ENCODE results near the gene CALML6.
"Not testable (repeated sequence)": the region's sequence is repeated elsewhere in the genome, so short reads cannot be mapped to it uniquely, and the experiment has no call there.

Gene CALML6

GRCh38 chr1:1926886-1927660 is 12.0 kb downstream of the CALML6 start:
- no peak for FAIRE-seq

- FAIRE-seq, result no peak
These were observed 12.7 kb downstream of the CALML6 start for GRCh38 chr1:1927751-1928150.

- FAIRE-seq, result no peak
These were observed 13.4 kb downstream of the CALML6 start for GRCh38 chr1:1928231-1929101.

- FAIRE-seq, result no peak
These were observed 14.1 kb downstream of the CALML6 start for GRCh38 chr1:1929102-1929638.

- no peak for FAIRE-seq
These were observed 14.8 kb downstream of the CALML6 start for GRCh38 chr1:1929639-1930545.

GRCh38 chr1:1934848-1935247 is 19.8 kb downstream of the CALML6 start:
- FAIRE-seq, result not testable (repeated sequence)

GRCh38 chr1:1937061-1937460 is 22.0 kb downstream of the CALML6 start:
- no peak for FAIRE-seq

GRCh38 chr1:1937549-1938275 is 22.7 kb downstream of the CALML6 start:
- no peak for FAIRE-seq

GRCh38 chr1:1938276-1938573 is 23.2 kb downstream of the CALML6 start:
- FAIRE-seq, result no peak

GRCh38 chr1:1938613-1939295 is 23.7 kb downstream of the CALML6 start:
- FAIRE-seq, result no peak

GRCh38 chr1:1939296-1940122 is 24.4 kb downstream of the CALML6 start:
- no peak for FAIRE-seq

- FAIRE-seq, result no peak
These were observed 25.0 kb downstream of the CALML6 start for GRCh38 chr1:1940123-1940425.

GRCh38 chr1:1941211-1941841 is 26.3 kb downstream of the CALML6 start:
- FAIRE-seq, result no peak

- no peak for FAIRE-seq
These were observed 27.1 kb downstream of the CALML6 start for GRCh38 chr1:1941868-1942752.

- FAIRE-seq, result no peak
These were observed 27.9 kb downstream of the CALML6 start for GRCh38 chr1:1942753-1943656.

- no peak for FAIRE-seq
These were observed 28.9 kb downstream of the CALML6 start for GRCh38 chr1:1943834-1944570.

GRCh38 chr1:1945782-1946393 is 30.8 kb downstream of the CALML6 start:
- no peak for FAIRE-seq

Data from G401.6 (cell line).